NCI-H1048 (cell line): ENCODE results near the gene PAX5.

Experiments
- DNase-seq: peaks from one replicate; lab custom pipeline; 2025; lab: John Stamatoyannopoulos, UW

The PAX5 gene

GRCh38 chr9:36987409-36987808 lies 46.7 kb downstream of the PAX5 start:
- DNase-seq: no peak

GRCh38 chr9:36986468-36987408 lies 47.3 kb downstream of the PAX5 start:
- no peak for DNase-seq

GRCh38 chr9:36985769-36986467 lies 48.1 kb downstream of the PAX5 start:
- no peak for DNase-seq

- DNase-seq: no peak
Observed at GRCh38 chr9:36985061-36985768, 48.9 kb downstream of the PAX5 start.

- DNase-seq: no peak
Observed at GRCh38 chr9:36980148-36980974, 53.7 kb downstream of the PAX5 start.

GRCh38 chr9:36976371-36977030 lies 57.6 kb downstream of the PAX5 start:
- DNase-seq: no peak

GRCh38 chr9:36974731-36975130 lies 59.3 kb downstream of the PAX5 start:
- no peak for DNase-seq

- no peak for DNase-seq
Observed at GRCh38 chr9:36971935-36972488, 62.1 kb downstream of the PAX5 start.

- no peak for DNase-seq
Observed at GRCh38 chr9:36970007-36970888, 63.8 kb downstream of the PAX5 start.

GRCh38 chr9:36969216-36969771 lies 64.8 kb downstream of the PAX5 start:
- no peak for DNase-seq

GRCh38 chr9:36968574-36969215 lies 65.4 kb downstream of the PAX5 start:
- DNase-seq: no peak

GRCh38 chr9:36967997-36968396 lies 66.1 kb downstream of the PAX5 start:
- no peak for DNase-seq

- no peak for DNase-seq
Observed at GRCh38 chr9:36966371-36967097, 67.5 kb downstream of the PAX5 start.

GRCh38 chr9:36964791-36965190 lies 69.3 kb downstream of the PAX5 start:
- DNase-seq: no peak

GRCh38 chr9:36963346-36963745 lies 70.7 kb downstream of the PAX5 start:
- DNase-seq: no peak

GRCh38 chr9:36962691-36963090 lies 71.4 kb downstream of the PAX5 start:
- no peak for DNase-seq

- DNase-seq: no peak
Observed at GRCh38 chr9:36961561-36962325, 72.3 kb downstream of the PAX5 start.

GRCh38 chr9:36961051-36961450 lies 73.0 kb downstream of the PAX5 start:
- no peak for DNase-seq
